K562 (cell line): ENCODE data around the gene ALDH3B2. TPM values are rescaled to one million over a fixed set of nuclear protein-coding genes. Genes with fewer than 3 reads are reported as not detected.

Source experiments
- ATF6 ChIP-seq: sonication (generic); formaldehyde crosslinking; IDR thresholded peaks from 2 replicates; pipeline ENCODE4 v1.4.0; 2020; ENCODE audit warnings: mild to moderate bottlenecking, missing genetic modification reagents
- CBX3 ChIP-seq, 2 experiments: IDR thresholded peaks; 1 replicate in 1 of 2; 2 replicates in 1 of 2; pipeline ENCODE4 v1.6.1; 2012; ENCODE audit warnings: inconsistent platforms in 2 of 2, low read length in 2 of 2, borderline replicate concordance in 1 of 2, control low read depth in 1 of 2
- FIP1L1 ChIP-seq: fragments of 200-400 bp; formaldehyde crosslinking; IDR thresholded peaks from 2 replicates; pipeline ENCODE4 v1.6.1; 2018; ENCODE audit warnings: mild to moderate bottlenecking, low read depth, low read length; ENCODE audit not compliant: poor library complexity, severe bottlenecking
- JUNB ChIP-seq: fragments of 450-650 bp; formaldehyde crosslinking; conservative IDR thresholded peaks from 2 replicates; pipeline ENCODE4 v1.4.0; 2020; ENCODE audit warnings: mild to moderate bottlenecking
- NFRKB ChIP-seq: fragments of 450-650 bp; IDR thresholded peaks from 2 replicates; pipeline ENCODE4 v1.6.1; 2016; ENCODE audit warnings: low read depth
- PPARD ChIP-seq: fragments of 250-450 bp; sonication (Bioruptor Pico); IDR thresholded peaks from 2 replicates; pipeline ENCODE4 v1.8.0; 2022; ENCODE audit warnings: inconsistent platforms, mild to moderate bottlenecking, moderate library complexity
- PRMT5 ChIP-seq: sonication (generic); formaldehyde crosslinking; IDR thresholded peaks from 2 replicates; pipeline ENCODE4 v1.5.0; 2020; ENCODE audit warnings: missing genetic modification reagents
- PTBP1 ChIP-seq: fragments of 200-400 bp; formaldehyde crosslinking; IDR thresholded peaks from 2 replicates; pipeline ENCODE4 v1.6.1; 2017; ENCODE audit warnings: low read depth, low read length
- REST ChIP-seq, 2 experiments: fragments of 450-650 bp; formaldehyde crosslinking in 1 of 2; IDR thresholded peaks; 2 replicates each; pipeline versions ENCODE4 v1.4.0 to v1.6.1; 2014 to 2020; ENCODE audit warnings: mild to moderate bottlenecking in 2 of 2, borderline replicate concordance in 1 of 2, low read depth in 1 of 2
- SAFB ChIP-seq: fragments of 200-400 bp; formaldehyde crosslinking; IDR thresholded peaks from 2 replicates; pipeline ENCODE4 v1.6.1; 2017; ENCODE audit warnings: low read depth, low read length, borderline replicate concordance
- TFE3 ChIP-seq: fragments of 450-650 bp; formaldehyde crosslinking; IDR thresholded peaks from 2 replicates; pipeline ENCODE4 v1.4.0; 2020; ENCODE audit warnings: mild to moderate bottlenecking, mixed read lengths
- XRCC4 ChIP-seq: IDR thresholded peaks from one replicate; pipeline ENCODE4 v1.6.1; 2011; ENCODE audit not compliant: insufficient read depth, insufficient read length; ENCODE audit errors: extremely low read depth
- ZNF3 ChIP-seq: fragments of 250-450 bp; sonication (Bioruptor Pico); IDR thresholded peaks from 2 replicates; pipeline ENCODE4 v1.5.0; 2021; ENCODE audit warnings: mild to moderate bottlenecking, moderate library complexity
- ZNF347 ChIP-seq: fragments of 450-650 bp; formaldehyde crosslinking; IDR thresholded peaks from 2 replicates; pipeline ENCODE4 v1.4.0; 2020; ENCODE audit warnings: low read depth, mild to moderate bottlenecking, moderate library complexity
- ZNF586 ChIP-seq: fragments of 450-650 bp; formaldehyde crosslinking; conservative IDR thresholded peaks from 2 replicates; pipeline ENCODE4 v1.4.0; 2020; ENCODE audit warnings: mild to moderate bottlenecking, moderate library complexity
- polyA plus RNA-seq, 8 experiments: library from polyadenylated mRNA; depleted of rRNA in 4 of 8; stranded (reverse) in 5 of 8; unstranded in 3 of 8; fragments of >200 nt; fragmentation: Nextera tagmentation in 2 of 8; fragmentation: Illumina TruSeq in 1 of 8; extraction: Ambion mirVana in 2 of 8; extraction: Trizol in 1 of 8; gene quantifications; 2 replicates each; pipeline versions ENCODE4 v1.2.1 to v1.2.3, GENCODE V29; 2011 to 2014; ENCODE audit warnings: inconsistent platforms in 1 of 8, missing spikeins in 1 of 8
- total RNA-seq, 7 experiments: library from RNA; depleted of rRNA in 6 of 7; stranded (reverse); fragments of >200 nt in 6 of 7; fragmentation: Illumina TruSeq in 2 of 7; extraction: Trizol in 2 of 7; gene quantifications; 2 replicates each; pipeline versions ENCODE4 v1.2.1 to v1.2.3, GENCODE V29; 2011 to 2021; ENCODE audit warnings: low replicate concordance in 1 of 7

ALDH3B2 gene
- total and polyA plus RNA-seq, 9 of the 15 experiments (the other 6 are each of a cell fraction or from before 2014, with no cell fraction given) = not detected

- TF ChIP-seq ZNF586 (CRISPR knock-in tag) (no peak), ZNF3 (CRISPR knock-in tag) (no peak), XRCC4 (no peak), PRMT5 (CRISPR knock-in tag) (peak; percentile 62; the same call in 1 of the 2 replicates), FIP1L1 (no peak), SAFB (peak; percentile 83), ZNF347 (CRISPR knock-in tag) (no peak), PPARD (CRISPR knock-in tag) (no peak), CBX3 (IDR thresholded peaks at IDR 0.05; ENCODE audit: borderline replicate concordance in 1 of 2, low read length in 2 of 2) (peak in 1 of 2 experiments; percentile 79; a peak in 2 of 3 replicates), JUNB (CRISPR knock-in tag) (no peak), REST (IDR thresholded peaks at IDR 0.05; ENCODE audit: borderline replicate concordance) (peak; percentile 58), REST (CRISPR knock-in tag; IDR thresholded peaks at IDR 0.05; ENCODE audit: low read depth) (peak; percentile 41; the same call in 1 of the 2 replicates), NFRKB (no peak), ATF6 (CRISPR knock-in tag) (peak; percentile 90; the same call in 1 of the 2 replicates), TFE3 (CRISPR knock-in tag) (no peak), PTBP1 (peak; percentile 86)
These were observed 44.8 kb downstream of the ALDH3B2 start, which contains the start of gene NUDT8 (continued) for GRCh38 chr11:67629386-67630227.
